Tibial nerve (tissue), 4 donors: ENCODE results near the gene CHMP1B. TPM values are rescaled to one million over a fixed set of nuclear protein-coding genes. Genes with fewer than 3 reads are reported as not detected.
"Not testable (repeated sequence)": the region's sequence is repeated elsewhere in the genome, so short reads cannot be mapped to it uniquely, and the experiment has no call there.

Source experiments
- DNase-seq, 2 donors: peaks; one replicate each; pipeline ENCODE4 v3.0.0-alpha.2; 2019; ENCODE audit warnings: low spot score in 2 of 2
- H3K27ac ChIP-seq, 4 donors: fragments of 200-600 bp; sonication (generic) in 3 of 4; one replicate each; pipeline ENCODE4 v1.5.1; 2017 to 2019; ENCODE audit warnings: mild to moderate bottlenecking in 1 of 4
- H3K27me3 ChIP-seq, 2 donors: fragments of 200-600 bp; sonication (generic) in 1 of 2; one replicate each; pipeline versions ENCODE4 v1.5.1 to v1.6.0; 2017 to 2019
- H3K36me3 ChIP-seq, 3 donors: fragments of 200-600 bp; sonication (generic); one replicate each; pipeline ENCODE4 v1.5.1; 2018 to 2019
- H3K4me1 ChIP-seq, 4 donors: fragments of 200-600 bp; sonication (generic) in 3 of 4; one replicate each; pipeline ENCODE4 v1.5.1; 2017 to 2019
- H3K4me3 ChIP-seq, 4 donors: fragments of 200-600 bp; sonication (generic) in 3 of 4; one replicate each; pipeline ENCODE4 v1.5.1; 2017 to 2019; ENCODE audit warnings: mild to moderate bottlenecking in 1 of 4, moderate library complexity in 1 of 4
- H3K9me3 ChIP-seq, 4 donors: fragments of 200-600 bp; sonication (generic) in 3 of 4; one replicate each; pipeline ENCODE4 v1.5.1; 2017 to 2019
- CTCF ChIP-seq, 5 experiments: fragments of 200-600 bp in 3 of 5; fragments of 450-650 bp in 2 of 5; sonication (generic) in 3 of 5; IDR thresholded peaks; one replicate each; pipeline ENCODE4 v1.5.1; 2016 to 2019; ENCODE audit warnings: antibody characterized with exemption in 5 of 5, mild to moderate bottlenecking in 3 of 5, moderate library complexity in 2 of 5
- EP300 ChIP-seq, 2 donors: sonication (generic); formaldehyde crosslinking; IDR thresholded peaks; one replicate each; pipeline ENCODE4 v1.6.1; 2017; ENCODE audit warnings: antibody characterized with exemption in 2 of 2, mild to moderate bottlenecking in 1 of 2
- POLR2A ChIP-seq, 2 donors: fragments of 450-650 bp; IDR thresholded peaks; one replicate each; pipeline ENCODE4 v1.6.1; 2017; ENCODE audit warnings: antibody characterized with exemption in 2 of 2, mild to moderate bottlenecking in 2 of 2, moderate library complexity in 2 of 2
- WGBS, 2 donors: methylation state at CpG; one replicate each; pipeline ENCODE4 v1.1.5; 2018; 5-methylcytosine and 5-hydroxymethylcytosine counted together
- total RNA-seq, 4 donors: library from RNA; depleted of rRNA; stranded (reverse); fragments of >200 nt; gene quantifications; one replicate each; pipeline ENCODE4 v1.1.0, GENCODE V29; 2016

The CHMP1B gene
- total RNA-seq, 4 donors from 2014 or later: 31.2 to 49.8 (median 38.1) TPM

DNA sequence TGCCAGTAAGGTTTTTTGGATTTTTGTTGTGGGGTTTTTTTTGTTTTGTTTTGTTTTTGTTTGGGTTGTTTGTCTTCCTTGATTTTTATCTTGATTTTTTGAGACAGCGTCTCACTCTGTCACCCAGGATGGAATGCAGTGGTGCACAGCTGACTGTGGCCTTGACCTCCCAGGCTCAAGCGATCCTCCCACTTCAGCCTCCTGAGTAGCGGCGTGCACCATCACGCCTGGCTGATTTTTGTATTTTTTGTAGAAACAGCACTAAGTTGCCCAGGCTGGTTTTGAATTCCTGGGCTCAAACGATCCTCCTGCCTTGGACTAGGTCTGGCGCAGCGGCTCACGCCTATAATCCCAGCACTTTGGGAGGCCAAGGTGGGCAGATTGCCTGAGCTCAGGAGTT, 40.5 kb downstream of the CHMP1B start:
- H3K9me3 ChIP-seq: no peaks in the 10 kb centered on the region
- no peak for DNase-seq
- no peaks in the 10 kb centered on the region for H3K27me3 ChIP-seq
- TF ChIP-seq CTCF (IDR thresholded peaks at IDR 0.05) (no peak), EP300 (IDR thresholded peaks at IDR 0.05) (no peak), POLR2A (IDR thresholded peaks at IDR 0.05) (no peak)
- 94% methylated on average over 9 of the region's 9 CpGs for WGBS, 2 donors
- peaks cover 0 to 99% (median 19%) of the 10 kb centered on the region in 3 donors for H3K36me3 ChIP-seq
- no peaks in the 10 kb centered on the region for H3K4me1 ChIP-seq
- no peak overlapping the region for H3K4me3 ChIP-seq
- no peak overlapping the region for H3K27ac ChIP-seq

GRCh38 chr18:11892438-11892837, 41.2 kb downstream of the CHMP1B start:
- H3K27ac ChIP-seq, DNase-seq, H3K27me3 ChIP-seq, H3K4me3 ChIP-seq, H3K9me3 ChIP-seq, H3K4me1 ChIP-seq: not testable (repeated sequence)
- 82 to 83% methylated on average over 7 of the region's 7 CpGs for WGBS, 2 donors
- H3K36me3 ChIP-seq: peaks cover 0 to 93% (median 15%) of the 10 kb centered on the region in 3 donors

DNA sequence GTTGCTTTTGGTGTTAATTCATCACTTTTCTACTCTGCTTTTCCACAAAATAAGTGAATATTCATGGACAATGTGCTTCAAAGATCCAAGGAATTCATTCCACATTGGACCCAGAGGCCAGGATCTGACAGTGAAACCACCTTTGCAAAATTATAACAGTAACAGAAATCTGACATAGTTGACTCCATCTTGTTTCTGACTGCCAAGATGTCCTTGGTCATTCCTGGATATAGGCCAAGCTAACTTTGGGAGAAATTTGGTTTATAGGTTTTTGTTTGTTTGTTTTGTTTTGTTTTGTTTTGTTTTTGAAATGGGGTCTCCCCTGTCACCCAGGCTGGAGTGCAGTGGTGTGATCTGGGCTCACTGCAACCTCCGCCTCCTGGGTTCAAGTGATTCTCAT, 46.6 kb downstream of the CHMP1B start:
- peaks cover 0 to 78% (median 0%) of the 10 kb centered on the region in 3 donors for H3K36me3 ChIP-seq

GRCh38 chr18:11899063-11899462, 47.9 kb downstream of the CHMP1B start:
- Histone ChIP-seq H3K27me3 (no peaks in the 10 kb centered on the region), H3K9me3 (no peaks in the 10 kb centered on the region), H3K27ac (no peak overlapping the region), H3K4me3 (no peak overlapping the region), H3K36me3 (peaks cover 0 to 75% (median 0%) of the 10 kb centered on the region in 3 donors), H3K4me1 (no peaks in the 10 kb centered on the region)
- TF ChIP-seq CTCF (IDR thresholded peaks at IDR 0.05): no peak
- no peak for TF ChIP-seq POLR2A (IDR thresholded peaks at IDR 0.05)
- no peak for TF ChIP-seq EP300 (IDR thresholded peaks at IDR 0.05)
- WGBS, 2 donors: 88 to 95% methylated on average over 3 of the region's 3 CpGs
- no peak for DNase-seq

More for the DNA sequence above, 46.6 kb downstream of the CHMP1B start:
- Histone ChIP-seq H3K27ac (no peak overlapping the region), H3K27me3 (no peaks in the 10 kb centered on the region), H3K4me3 (no peak overlapping the region), H3K4me1 (no peaks in the 10 kb centered on the region), H3K9me3 (no peaks in the 10 kb centered on the region)
- TF ChIP-seq POLR2A (IDR thresholded peaks at IDR 0.05) (no peak), CTCF (IDR thresholded peaks at IDR 0.05) (no peak), EP300 (IDR thresholded peaks at IDR 0.05) (no peak)
- WGBS, 2 donors: 0 to 100% methylated on average over 1 of the region's 1 CpG
- DNase-seq: no peak

DNA sequence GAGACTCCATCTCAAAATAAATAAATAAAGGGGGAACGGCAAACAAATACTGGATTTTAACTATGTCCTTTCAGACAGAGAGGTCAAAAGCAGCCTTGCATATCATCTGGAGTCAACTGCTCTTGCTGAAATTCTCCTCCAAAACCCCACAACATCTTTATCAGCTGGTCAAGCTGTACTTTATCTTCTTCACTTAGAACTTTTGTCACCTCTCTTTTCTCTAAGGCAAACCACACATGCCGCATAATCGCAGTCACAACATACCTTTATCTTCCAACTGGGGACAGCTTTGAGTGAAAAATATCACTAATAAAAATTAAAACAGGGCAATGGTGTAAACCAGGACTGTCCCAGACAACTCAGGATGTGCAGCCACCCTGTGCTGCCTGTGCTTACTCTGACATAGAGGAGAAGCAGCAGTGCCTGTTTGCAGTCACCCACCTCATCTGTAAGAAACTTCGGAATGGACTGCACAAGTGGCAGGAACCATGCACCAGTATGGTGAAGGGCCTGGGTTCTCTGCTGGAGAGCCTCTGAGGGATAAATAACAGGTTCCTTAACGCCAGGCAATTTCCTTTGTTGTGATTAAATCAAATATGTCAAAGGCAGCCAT, 50.7 kb downstream of the CHMP1B start:
- TF ChIP-seq POLR2A (IDR thresholded peaks at IDR 0.05) (no peak), CTCF (IDR thresholded peaks at IDR 0.05) (no peak), EP300 (IDR thresholded peaks at IDR 0.05) (no peak)
- H3K9me3 ChIP-seq: no peaks in the 10 kb centered on the region
- H3K4me1 ChIP-seq: peaks cover 0 to 5% (median 2%) of the 10 kb centered on the region in 4 donors
- 81 to 85% methylated on average over 5 of the region's 5 CpGs for WGBS, 2 donors
- H3K27ac ChIP-seq: no peak overlapping the region
- DNase-seq: no peak
- H3K36me3 ChIP-seq: peaks cover 0 to 63% (median 0%) of the 10 kb centered on the region in 3 donors
- H3K27me3 ChIP-seq: no peaks in the 10 kb centered on the region
- H3K4me3 ChIP-seq: no peak overlapping the region
